K562 (cell line): ENCODE results near the gene STRA8. TPM values are rescaled to one million over a fixed set of nuclear protein-coding genes. Genes with fewer than 3 reads are reported as not detected.

ENCODE experiments used
- CBX5 ChIP-seq: IDR thresholded peaks from 2 replicates; pipeline ENCODE4 v1.6.1; 2014; ENCODE audit warnings: low read depth, borderline replicate concordance
- CBX8 ChIP-seq: fragments of 200-600 bp; sonication (generic); IDR thresholded peaks from 2 replicates; pipeline ENCODE4 v1.6.1; 2012; ENCODE audit warnings: borderline replicate concordance, mixed run types, low read depth, mild to moderate bottlenecking, moderate library complexity, mixed read lengths, low read length, control low read depth, inconsistent platforms; ENCODE audit not compliant: poor library complexity, severe bottlenecking; ENCODE audit errors: extremely low read depth
- MTA2 ChIP-seq: fragments of 450-650 bp; IDR thresholded peaks from 2 replicates; pipeline ENCODE4 v1.6.1; 2016; ENCODE audit warnings: low read depth
- UBTF ChIP-seq, 2 experiments: IDR thresholded peaks; 2 replicates each; pipeline ENCODE4 v1.6.1; 2012; ENCODE audit warnings: improper control_type of control experiment in 2 of 2, low read depth in 2 of 2, low read length in 2 of 2, borderline replicate concordance in 1 of 2
- ZBTB40 ChIP-seq, 2 experiments: fragments of 450-650 bp in 1 of 2; sonication (generic) in 1 of 2; formaldehyde crosslinking in 1 of 2; IDR thresholded peaks; 2 replicates each; pipeline versions ENCODE4 v1.7.1 to v1.9.0; 2016 to 2022; ENCODE audit warnings: inconsistent platforms in 1 of 2, mild to moderate bottlenecking in 1 of 2, missing genetic modification reagents in 1 of 2
- ZKSCAN3 ChIP-seq: fragments of 250-450 bp; sonication (Bioruptor Pico); IDR thresholded peaks from 2 replicates; pipeline ENCODE4 v1.4.0; 2020
- ZNF584 ChIP-seq: fragments of 200-800 bp; sonication (Bioruptor generic); IDR thresholded peaks from 2 replicates; pipeline ENCODE4 v1.6.1; 2016; ENCODE audit warnings: low read depth, mild to moderate bottlenecking, missing genetic modification characterization, missing compliant biosample characterization
- polyA plus RNA-seq, 8 experiments: library from polyadenylated mRNA; depleted of rRNA in 4 of 8; stranded (reverse) in 5 of 8; unstranded in 3 of 8; fragments of >200 nt; fragmentation: Nextera tagmentation in 2 of 8; fragmentation: Illumina TruSeq in 1 of 8; extraction: Ambion mirVana in 2 of 8; extraction: Trizol in 1 of 8; gene quantifications; 2 replicates each; pipeline versions ENCODE4 v1.2.1 to v1.2.3, GENCODE V29; 2011 to 2014; ENCODE audit warnings: inconsistent platforms in 1 of 8, missing spikeins in 1 of 8
- total RNA-seq, 7 experiments: library from RNA; depleted of rRNA in 6 of 7; stranded (reverse); fragments of >200 nt in 6 of 7; fragmentation: Illumina TruSeq in 2 of 7; extraction: Trizol in 2 of 7; gene quantifications; 2 replicates each; pipeline versions ENCODE4 v1.2.1 to v1.2.3, GENCODE V29; 2011 to 2021; ENCODE audit warnings: low replicate concordance in 1 of 7
- TF ChIP-seq, protein P1 (sequence below): sonication (generic); formaldehyde crosslinking; IDR thresholded peaks from 2 replicates; pipeline ENCODE4 v1.8.0; 2023; ENCODE audit warnings: mild to moderate bottlenecking, missing genetic modification reagents
- TF ChIP-seq, protein P2 (sequence below): IDR thresholded peaks from 2 replicates; pipeline ENCODE4 v1.6.1; 2011; ENCODE audit warnings: borderline replicate concordance, low read depth, mild to moderate bottlenecking, moderate library complexity, low read length; ENCODE audit not compliant: insufficient read depth, poor library complexity, severe bottlenecking

The STRA8 gene
- total and polyA plus RNA-seq, 9 of the 15 experiments (the other 6 are each of a cell fraction or from before 2014, with no cell fraction given), result not detected

GRCh38 chr7:135211179-135211945 lies 22.3 kb upstream of the STRA8 start, which contains the start of gene WDR91 (continued):
- TF ChIP-seq, protein P1, sequence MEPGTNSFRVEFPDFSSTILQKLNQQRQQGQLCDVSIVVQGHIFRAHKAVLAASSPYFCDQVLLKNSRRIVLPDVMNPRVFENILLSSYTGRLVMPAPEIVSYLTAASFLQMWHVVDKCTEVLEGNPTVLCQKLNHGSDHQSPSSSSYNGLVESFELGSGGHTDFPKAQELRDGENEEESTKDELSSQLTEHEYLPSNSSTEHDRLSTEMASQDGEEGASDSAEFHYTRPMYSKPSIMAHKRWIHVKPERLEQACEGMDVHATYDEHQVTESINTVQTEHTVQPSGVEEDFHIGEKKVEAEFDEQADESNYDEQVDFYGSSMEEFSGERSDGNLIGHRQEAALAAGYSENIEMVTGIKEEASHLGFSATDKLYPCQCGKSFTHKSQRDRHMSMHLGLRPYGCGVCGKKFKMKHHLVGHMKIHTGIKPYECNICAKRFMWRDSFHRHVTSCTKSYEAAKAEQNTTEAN, result peak; percentile 14; the same call in 1 of the 2 replicates
- TF ChIP-seq ZBTB40 (IDR thresholded peaks at IDR 0.05) (no peak; the same call in none of the 2 replicates), ZBTB40 (CRISPR knock-in tag; IDR thresholded peaks at IDR 0.05) (no peak), ZNF584 (CRISPR knock-in tag) (no peak), CBX5 (0 out of 2 replicates have a peak, but pooled peaks have one; percentile 44), ZKSCAN3 (CRISPR knock-in tag) (no peak), CBX8 (no peak), UBTF (IDR thresholded peaks at IDR 0.05; ENCODE audit: borderline replicate concordance in 1 of 2, low read depth in 2 of 2, low read length in 2 of 2) (peak; percentile 26 to 83; a peak in 2 of 4 replicates), MTA2 (no peak)
- TF ChIP-seq, protein P2, sequence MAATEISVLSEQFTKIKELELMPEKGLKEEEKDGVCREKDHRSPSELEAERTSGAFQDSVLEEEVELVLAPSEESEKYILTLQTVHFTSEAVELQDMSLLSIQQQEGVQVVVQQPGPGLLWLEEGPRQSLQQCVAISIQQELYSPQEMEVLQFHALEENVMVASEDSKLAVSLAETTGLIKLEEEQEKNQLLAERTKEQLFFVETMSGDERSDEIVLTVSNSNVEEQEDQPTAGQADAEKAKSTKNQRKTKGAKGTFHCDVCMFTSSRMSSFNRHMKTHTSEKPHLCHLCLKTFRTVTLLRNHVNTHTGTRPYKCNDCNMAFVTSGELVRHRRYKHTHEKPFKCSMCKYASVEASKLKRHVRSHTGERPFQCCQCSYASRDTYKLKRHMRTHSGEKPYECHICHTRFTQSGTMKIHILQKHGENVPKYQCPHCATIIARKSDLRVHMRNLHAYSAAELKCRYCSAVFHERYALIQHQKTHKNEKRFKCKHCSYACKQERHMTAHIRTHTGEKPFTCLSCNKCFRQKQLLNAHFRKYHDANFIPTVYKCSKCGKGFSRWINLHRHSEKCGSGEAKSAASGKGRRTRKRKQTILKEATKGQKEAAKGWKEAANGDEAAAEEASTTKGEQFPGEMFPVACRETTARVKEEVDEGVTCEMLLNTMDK, result peak; percentile 6
